AML-193 (cell line): ENCODE results near the gene EML3.
"Not testable (repeated sequence)": the region's sequence is repeated elsewhere in the genome, so short reads cannot be mapped to it uniquely, and the experiment has no call there.

Source experiments
- DNase-seq, 2 experiments: peaks; one replicate each; lab custom pipeline; 2025; lab: John Stamatoyannopoulos, UW

The EML3 gene

GRCh38 chr11:62570903-62571302 lies 41.7 kb downstream of the EML3 start:
- DNase-seq = not testable (repeated sequence)

GRCh38 chr11:62569611-62570010 lies 43.0 kb downstream of the EML3 start:
- DNase-seq = no peak

GRCh38 chr11:62567018-62567633 lies 45.4 kb downstream of the EML3 start:
- DNase-seq = no peak

- DNase-seq = no peak
Measured at GRCh38 chr11:62566247-62566646, 46.3 kb downstream of the EML3 start.

GRCh38 chr11:62565100-62565802 lies 47.3 kb downstream of the EML3 start:
- DNase-seq = no peak

GRCh38 chr11:62561677-62562230 lies 50.8 kb downstream of the EML3 start:
- DNase-seq = not testable (repeated sequence)

GRCh38 chr11:62560566-62561103 lies 51.9 kb downstream of the EML3 start:
- DNase-seq = peak; percentile 74 to 81

- DNase-seq = not testable (repeated sequence)
Measured at GRCh38 chr11:62559626-62560025, 52.9 kb downstream of the EML3 start.

- DNase-seq = no peak
Measured at GRCh38 chr11:62559204-62559603, 53.4 kb downstream of the EML3 start.

GRCh38 chr11:62558669-62559068 lies 53.9 kb downstream of the EML3 start:
- DNase-seq = no peak

GRCh38 chr11:62556875-62557631 lies 55.5 kb downstream of the EML3 start:
- no peak for DNase-seq

- peak; percentile 90 to 96 for DNase-seq
Measured at GRCh38 chr11:62556108-62556874, 56.3 kb downstream of the EML3 start.

- peak; percentile 90 to 91 for DNase-seq
Measured at GRCh38 chr11:62555464-62556107, 57.0 kb downstream of the EML3 start.

GRCh38 chr11:62554387-62555167 lies 58.0 kb downstream of the EML3 start:
- no peak for DNase-seq

- DNase-seq = no peak
Measured at GRCh38 chr11:62553839-62554361, 58.7 kb downstream of the EML3 start.

GRCh38 chr11:62553080-62553838 lies 59.3 kb downstream of the EML3 start:
- DNase-seq = peak; percentile 77 to 84

- DNase-seq = no peak
Measured at GRCh38 chr11:62552485-62553079, 60.0 kb downstream of the EML3 start.
